ENCODE results near the gene ATP9A. TPM values are rescaled to one million over a fixed set of nuclear protein-coding genes. Genes with fewer than 3 reads are reported as not detected.

ATP9A gene
- total RNA-seq, 1 experiment from 2014 or later, result 16.8 TPM

DNA sequence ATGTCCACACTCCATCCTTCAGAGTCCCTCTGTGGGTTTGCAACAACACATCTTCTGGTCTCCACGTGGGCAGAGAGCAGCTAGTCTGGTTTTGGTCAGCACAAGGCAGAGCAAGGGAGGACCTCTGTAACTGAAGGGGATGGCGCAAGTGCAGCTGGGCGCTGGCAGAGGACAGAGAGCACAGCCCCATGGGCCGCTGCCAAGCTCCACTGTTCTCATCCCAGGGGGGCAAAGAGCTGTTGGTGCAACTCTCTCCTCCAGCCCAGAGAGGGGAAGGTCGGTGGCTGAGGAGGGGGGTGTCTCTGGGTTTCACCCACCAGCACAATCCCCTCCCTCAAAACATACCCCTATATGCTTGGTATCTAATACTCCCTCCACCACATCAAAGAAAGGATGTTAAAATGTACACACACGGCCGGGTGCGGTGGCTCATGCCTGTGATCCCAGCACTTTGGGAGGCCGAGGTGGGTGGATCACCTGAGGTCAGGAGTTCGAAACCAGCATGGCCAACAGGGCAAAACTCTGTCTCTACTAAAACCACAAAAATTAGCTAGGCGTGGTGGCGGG lies 9.1 kb downstream of the ATP9A start (continued):
- TF ChIP-seq, protein P1, sequence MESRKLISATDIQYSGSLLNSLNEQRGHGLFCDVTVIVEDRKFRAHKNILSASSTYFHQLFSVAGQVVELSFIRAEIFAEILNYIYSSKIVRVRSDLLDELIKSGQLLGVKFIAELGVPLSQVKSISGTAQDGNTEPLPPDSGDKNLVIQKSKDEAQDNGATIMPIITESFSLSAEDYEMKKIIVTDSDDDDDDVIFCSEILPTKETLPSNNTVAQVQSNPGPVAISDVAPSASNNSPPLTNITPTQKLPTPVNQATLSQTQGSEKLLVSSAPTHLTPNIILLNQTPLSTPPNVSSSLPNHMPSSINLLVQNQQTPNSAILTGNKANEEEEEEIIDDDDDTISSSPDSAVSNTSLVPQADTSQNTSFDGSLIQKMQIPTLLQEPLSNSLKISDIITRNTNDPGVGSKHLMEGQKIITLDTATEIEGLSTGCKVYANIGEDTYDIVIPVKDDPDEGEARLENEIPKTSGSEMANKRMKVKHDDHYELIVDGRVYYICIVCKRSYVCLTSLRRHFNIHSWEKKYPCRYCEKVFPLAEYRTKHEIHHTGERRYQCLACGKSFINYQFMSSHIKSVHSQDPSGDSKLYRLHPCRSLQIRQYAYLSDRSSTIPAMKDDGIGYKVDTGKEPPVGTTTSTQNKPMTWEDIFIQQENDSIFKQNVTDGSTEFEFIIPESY (IDR thresholded peaks at IDR 0.05; ENCODE audit: extremely low read depth, insufficient replicate concordance, low read length), result no peak
- TF ChIP-seq, protein P2, sequence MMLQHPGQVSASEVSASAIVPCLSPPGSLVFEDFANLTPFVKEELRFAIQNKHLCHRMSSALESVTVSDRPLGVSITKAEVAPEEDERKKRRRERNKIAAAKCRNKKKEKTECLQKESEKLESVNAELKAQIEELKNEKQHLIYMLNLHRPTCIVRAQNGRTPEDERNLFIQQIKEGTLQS (IDR thresholded peaks at IDR 0.05), result no peak

DNA sequence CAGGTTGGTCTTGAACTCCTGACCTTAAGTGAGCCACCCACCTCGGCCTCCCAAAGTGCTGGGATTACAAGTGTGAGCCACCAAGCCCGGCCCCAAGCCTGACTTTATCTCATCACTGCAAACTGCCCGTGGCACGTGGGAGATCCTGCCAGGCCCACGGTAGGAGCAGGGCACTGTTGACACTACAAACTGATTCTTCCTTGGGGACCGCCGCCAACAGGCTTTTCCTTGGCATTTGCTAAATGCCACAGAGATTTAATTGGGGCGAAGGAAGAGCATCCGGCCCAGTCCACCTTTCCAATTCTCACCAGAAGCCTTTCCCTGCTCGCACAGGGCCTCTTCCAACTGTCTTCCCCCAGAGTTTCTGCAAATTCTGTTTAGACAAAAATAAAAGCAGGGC lies 11.0 kb downstream of the ATP9A start:
- Histone ChIP-seq H3K4me3 (replicated peaks in 1 of 2; ENCODE audit: low read depth in 1 of 2, low read length in 2 of 2) (no peak overlapping the region), H3K4me2 (ENCODE audit: low read length) (no peak overlapping the region), H3K36me3 (ENCODE audit: control insufficient read depth in 1 of 2, insufficient read depth in 2 of 2, low read length in 2 of 2) (no peaks in the 10 kb centered on the region), H3K27ac (ENCODE audit: low read depth, low read length) (no peak overlapping the region), H3K9me2 (ENCODE audit: insufficient read depth) (no peaks in the 10 kb centered on the region), H3K9me3 (ENCODE audit: control insufficient read depth in 1 of 2, insufficient read depth in 1 of 2, low read depth in 1 of 2, low read length in 2 of 2) (no peaks in the 10 kb centered on the region), H4K20me1 (ENCODE audit: insufficient read depth) (no peaks in the 10 kb centered on the region), H3K4me1 (ENCODE audit: control insufficient read depth in 1 of 2, insufficient read depth in 2 of 2, low read length in 2 of 2) (peaks cover 52 to 72% of the 10 kb centered on the region in 2 experiments), H3K79me2 (ENCODE audit: insufficient read depth, low read length) (peaks cover 9% of the 10 kb centered on the region; the same call in 1 of the 2 replicates), H3K9ac (ENCODE audit: low read length) (no peak overlapping the region), H2AFZ (ENCODE audit: low read depth, low read length, poor library complexity, severe bottlenecking) (no peak overlapping the region), H3K27me3 (ENCODE audit: insufficient read depth, low read length) (no peaks in the 10 kb centered on the region)
- no TSS peak for BruUV-seq (replicated peaks)
- ChIA-PET POLR2A (no interaction called here), RAD21 (ENCODE audit: low non-redundant PET in 1 of 2, low total read pairs in 2 of 2, uncharacterized antibody in 2 of 2, unreplicated experiment in 2 of 2) (no interaction called here), CTCF (no interaction called here)
- intact Hi-C loops (cut with micrococcal nuclease), result no loop called here
- ATAC-seq, result no peak
- no peak for DNase-seq (ENCODE audit: low read depth, low spot score)
- TF ChIP-seq, protein P3, sequence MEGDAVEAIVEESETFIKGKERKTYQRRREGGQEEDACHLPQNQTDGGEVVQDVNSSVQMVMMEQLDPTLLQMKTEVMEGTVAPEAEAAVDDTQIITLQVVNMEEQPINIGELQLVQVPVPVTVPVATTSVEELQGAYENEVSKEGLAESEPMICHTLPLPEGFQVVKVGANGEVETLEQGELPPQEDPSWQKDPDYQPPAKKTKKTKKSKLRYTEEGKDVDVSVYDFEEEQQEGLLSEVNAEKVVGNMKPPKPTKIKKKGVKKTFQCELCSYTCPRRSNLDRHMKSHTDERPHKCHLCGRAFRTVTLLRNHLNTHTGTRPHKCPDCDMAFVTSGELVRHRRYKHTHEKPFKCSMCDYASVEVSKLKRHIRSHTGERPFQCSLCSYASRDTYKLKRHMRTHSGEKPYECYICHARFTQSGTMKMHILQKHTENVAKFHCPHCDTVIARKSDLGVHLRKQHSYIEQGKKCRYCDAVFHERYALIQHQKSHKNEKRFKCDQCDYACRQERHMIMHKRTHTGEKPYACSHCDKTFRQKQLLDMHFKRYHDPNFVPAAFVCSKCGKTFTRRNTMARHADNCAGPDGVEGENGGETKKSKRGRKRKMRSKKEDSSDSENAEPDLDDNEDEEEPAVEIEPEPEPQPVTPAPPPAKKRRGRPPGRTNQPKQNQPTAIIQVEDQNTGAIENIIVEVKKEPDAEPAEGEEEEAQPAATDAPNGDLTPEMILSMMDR (IDR thresholded peaks at IDR 0.05 in 2 of 3, conservative IDR thresholded peaks at IDR 0.05 in 1 of 3; ENCODE audit: borderline replicate concordance in 1 of 3, insufficient read depth in 1 of 3, low read depth in 2 of 3, low read length in 2 of 3), result no peak
- TF ChIP-seq JUND (IDR thresholded peaks at IDR 0.05) (no peak), ELF1 (IDR thresholded peaks at IDR 0.05; ENCODE audit: borderline replicate concordance, low read depth) (no peak), EZH2phosphoT487 (IDR thresholded peaks at IDR 0.05; ENCODE audit: borderline replicate concordance) (no peak), CEBPB (IDR thresholded peaks at IDR 0.05; ENCODE audit: low read depth) (no peak), TCF7L2 (IDR thresholded peaks at IDR 0.05; ENCODE audit: borderline replicate concordance, extremely low read depth, insufficient read depth, insufficient read length) (no peak), POLR2A (IDR thresholded peaks at IDR 0.05; ENCODE audit: borderline replicate concordance, extremely low read depth, insufficient read depth, insufficient read length) (no peak), SRF (IDR thresholded peaks at IDR 0.05; ENCODE audit: low read depth) (no peak), ZNF274 (IDR thresholded peaks at IDR 0.05; ENCODE audit: low read depth, low read length) (no peak), ZFX (IDR thresholded peaks at IDR 0.05) (no peak)
- TF ChIP-seq, protein P2 (IDR thresholded peaks at IDR 0.05), result no peak
- TF ChIP-seq, protein P4, sequence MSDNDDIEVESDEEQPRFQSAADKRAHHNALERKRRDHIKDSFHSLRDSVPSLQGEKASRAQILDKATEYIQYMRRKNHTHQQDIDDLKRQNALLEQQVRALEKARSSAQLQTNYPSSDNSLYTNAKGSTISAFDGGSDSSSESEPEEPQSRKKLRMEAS (IDR thresholded peaks at IDR 0.05), result no peak
- TF ChIP-seq, protein P5, sequence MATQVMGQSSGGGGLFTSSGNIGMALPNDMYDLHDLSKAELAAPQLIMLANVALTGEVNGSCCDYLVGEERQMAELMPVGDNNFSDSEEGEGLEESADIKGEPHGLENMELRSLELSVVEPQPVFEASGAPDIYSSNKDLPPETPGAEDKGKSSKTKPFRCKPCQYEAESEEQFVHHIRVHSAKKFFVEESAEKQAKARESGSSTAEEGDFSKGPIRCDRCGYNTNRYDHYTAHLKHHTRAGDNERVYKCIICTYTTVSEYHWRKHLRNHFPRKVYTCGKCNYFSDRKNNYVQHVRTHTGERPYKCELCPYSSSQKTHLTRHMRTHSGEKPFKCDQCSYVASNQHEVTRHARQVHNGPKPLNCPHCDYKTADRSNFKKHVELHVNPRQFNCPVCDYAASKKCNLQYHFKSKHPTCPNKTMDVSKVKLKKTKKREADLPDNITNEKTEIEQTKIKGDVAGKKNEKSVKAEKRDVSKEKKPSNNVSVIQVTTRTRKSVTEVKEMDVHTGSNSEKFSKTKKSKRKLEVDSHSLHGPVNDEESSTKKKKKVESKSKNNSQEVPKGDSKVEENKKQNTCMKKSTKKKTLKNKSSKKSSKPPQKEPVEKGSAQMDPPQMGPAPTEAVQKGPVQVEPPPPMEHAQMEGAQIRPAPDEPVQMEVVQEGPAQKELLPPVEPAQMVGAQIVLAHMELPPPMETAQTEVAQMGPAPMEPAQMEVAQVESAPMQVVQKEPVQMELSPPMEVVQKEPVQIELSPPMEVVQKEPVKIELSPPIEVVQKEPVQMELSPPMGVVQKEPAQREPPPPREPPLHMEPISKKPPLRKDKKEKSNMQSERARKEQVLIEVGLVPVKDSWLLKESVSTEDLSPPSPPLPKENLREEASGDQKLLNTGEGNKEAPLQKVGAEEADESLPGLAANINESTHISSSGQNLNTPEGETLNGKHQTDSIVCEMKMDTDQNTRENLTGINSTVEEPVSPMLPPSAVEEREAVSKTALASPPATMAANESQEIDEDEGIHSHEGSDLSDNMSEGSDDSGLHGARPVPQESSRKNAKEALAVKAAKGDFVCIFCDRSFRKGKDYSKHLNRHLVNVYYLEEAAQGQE (IDR thresholded peaks at IDR 0.05; ENCODE audit: low read depth), result no peak

All from HCT116 (cell line).